Measurements from ENCODE around the gene RMND5A.
"Not testable (repeated sequence)": the region's sequence is repeated elsewhere in the genome, so short reads cannot be mapped to it uniquely, and the experiment has no call there.

RMND5A gene

GRCh38 chr2:86719637-86720539 lies at the start of gene RMND5A:
Gene RMND5A (plus strand): TSS chr2:86720291. CDS start chr2:86720668, 377 bp downstream.
- Mint-ChIP-seq H3K27ac (peak within 1 kb of the TSS; percentile 72), H3K4me3 (peak within 1 kb of the TSS; percentile 84)
- H3K9me3 Mint-ChIP-seq; H3K4me1 Mint-ChIP-seq; H3K27me3 Mint-ChIP-seq; H3K36me3 Mint-ChIP-seq (ENCODE audit: low read depth): not testable (repeated sequence)
- peak; percentile 93 for DNase-seq
- ATAC-seq: peak; percentile 97

- H3K27me3 Mint-ChIP-seq: no peaks in the 10 kb centered on the region
- H3K27ac Mint-ChIP-seq: no peak overlapping the region
- DNase-seq: no peak
- H3K4me3 Mint-ChIP-seq: no peak overlapping the region
- no peaks in the 10 kb centered on the region for H3K9me3 Mint-ChIP-seq
- H3K36me3 Mint-ChIP-seq (ENCODE audit: low read depth): peaks cover 3% of the 10 kb centered on the region
- no peak for ATAC-seq
- H3K4me1 Mint-ChIP-seq: no peaks in the 10 kb centered on the region
Observed at GRCh38 chr2:86671337-86671981, 48.6 kb upstream of the RMND5A start.

GRCh38 chr2:86672027-86672545 lies 48.0 kb upstream of the RMND5A start:
- H3K9me3 Mint-ChIP-seq: no peaks in the 10 kb centered on the region
- H3K27me3 Mint-ChIP-seq: no peaks in the 10 kb centered on the region
- ATAC-seq (no peak), DNase-seq (no peak)
- no peak overlapping the region for H3K4me3 Mint-ChIP-seq
- H3K36me3 Mint-ChIP-seq (ENCODE audit: low read depth): peaks cover 3% of the 10 kb centered on the region
- H3K27ac Mint-ChIP-seq: no peak overlapping the region
- H3K4me1 Mint-ChIP-seq: no peaks in the 10 kb centered on the region

GRCh38 chr2:86673011-86673410 lies 47.1 kb upstream of the RMND5A start:
- Mint-ChIP-seq H3K36me3 (ENCODE audit: low read depth) (no peaks in the 10 kb centered on the region), H3K27ac (no peak overlapping the region), H3K27me3 (no peaks in the 10 kb centered on the region), H3K4me3 (no peak overlapping the region), H3K9me3 (no peaks in the 10 kb centered on the region), H3K4me1 (no peaks in the 10 kb centered on the region)
- ATAC-seq (no peak), DNase-seq (no peak)

GRCh38 chr2:86673986-86674670 lies 46.0 kb upstream of the RMND5A start:
- H3K36me3 Mint-ChIP-seq (ENCODE audit: low read depth): no peaks in the 10 kb centered on the region
- ATAC-seq (no peak), DNase-seq (no peak)
- peaks cover 2% of the 10 kb centered on the region for H3K4me1 Mint-ChIP-seq
- no peaks in the 10 kb centered on the region for H3K27me3 Mint-ChIP-seq
- no peak overlapping the region for H3K4me3 Mint-ChIP-seq
- no peaks in the 10 kb centered on the region for H3K9me3 Mint-ChIP-seq
- no peak overlapping the region for H3K27ac Mint-ChIP-seq

- Mint-ChIP-seq H3K27me3 (no peaks in the 10 kb centered on the region), H3K4me3 (no peak overlapping the region), H3K9me3 (no peaks in the 10 kb centered on the region), H3K36me3 (ENCODE audit: low read depth) (no peaks in the 10 kb centered on the region), H3K4me1 (peaks cover 6% of the 10 kb centered on the region), H3K27ac (no peak overlapping the region)
- ATAC-seq (no peak), DNase-seq (no peak)
Observed at GRCh38 chr2:86675104-86675503, 45.0 kb upstream of the RMND5A start.

GRCh38 chr2:86675511-86676015 lies 44.5 kb upstream of the RMND5A start:
- no peak for DNase-seq
- no peak for ATAC-seq
- Mint-ChIP-seq H3K4me1 (peaks cover 10% of the 10 kb centered on the region), H3K27me3 (no peaks in the 10 kb centered on the region), H3K9me3 (no peaks in the 10 kb centered on the region), H3K27ac (no peak overlapping the region), H3K4me3 (no peak overlapping the region), H3K36me3 (ENCODE audit: low read depth) (no peaks in the 10 kb centered on the region)

GRCh38 chr2:86677816-86678215 lies 42.3 kb upstream of the RMND5A start:
- Mint-ChIP-seq H3K4me3 (no peak overlapping the region), H3K36me3 (ENCODE audit: low read depth) (no peaks in the 10 kb centered on the region), H3K4me1 (peaks cover 19% of the 10 kb centered on the region), H3K9me3 (no peaks in the 10 kb centered on the region), H3K27me3 (no peaks in the 10 kb centered on the region), H3K27ac (no peak overlapping the region)
- ATAC-seq (no peak), DNase-seq (no peak)

GRCh38 chr2:86679036-86679435 lies 41.1 kb upstream of the RMND5A start:
- H3K36me3 Mint-ChIP-seq (ENCODE audit: low read depth): no peaks in the 10 kb centered on the region
- peaks cover 19% of the 10 kb centered on the region for H3K4me1 Mint-ChIP-seq
- no peak overlapping the region for H3K27ac Mint-ChIP-seq
- H3K4me3 Mint-ChIP-seq: no peak overlapping the region
- ATAC-seq: peak; percentile 54
- H3K27me3 Mint-ChIP-seq: no peaks in the 10 kb centered on the region
- H3K9me3 Mint-ChIP-seq: no peaks in the 10 kb centered on the region
- DNase-seq: no peak

GRCh38 chr2:86685351-86685750 lies 34.7 kb upstream of the RMND5A start:
- Mint-ChIP-seq H3K27me3 (no peaks in the 10 kb centered on the region), H3K36me3 (ENCODE audit: low read depth) (no peaks in the 10 kb centered on the region), H3K9me3 (no peaks in the 10 kb centered on the region), H3K27ac (no peak overlapping the region), H3K4me1 (peaks cover 11% of the 10 kb centered on the region), H3K4me3 (no peak overlapping the region)
- no peak for ATAC-seq
- no peak for DNase-seq

GRCh38 chr2:86686460-86686859 lies 33.6 kb upstream of the RMND5A start:
- Mint-ChIP-seq H3K27ac (no peak overlapping the region), H3K27me3 (no peaks in the 10 kb centered on the region), H3K36me3 (ENCODE audit: low read depth) (no peaks in the 10 kb centered on the region), H3K9me3 (no peaks in the 10 kb centered on the region), H3K4me1 (no peaks in the 10 kb centered on the region), H3K4me3 (no peak overlapping the region)
- DNase-seq (no peak), ATAC-seq (no peak)

GRCh38 chr2:86686905-86687304 lies 33.2 kb upstream of the RMND5A start:
- H3K4me1 Mint-ChIP-seq: no peaks in the 10 kb centered on the region
- no peak for DNase-seq

GRCh38 chr2:86695053-86695691 lies 24.9 kb upstream of the RMND5A start:
- peaks cover 25% of the 10 kb centered on the region for H3K36me3 Mint-ChIP-seq (ENCODE audit: low read depth)
- H3K9me3 Mint-ChIP-seq: peaks cover 28% of the 10 kb centered on the region
- peaks cover 10% of the 10 kb centered on the region for H3K4me1 Mint-ChIP-seq
- ATAC-seq (no peak), DNase-seq (no peak)
- no peaks in the 10 kb centered on the region for H3K27me3 Mint-ChIP-seq
- H3K4me3 Mint-ChIP-seq: no peak overlapping the region
- no peak overlapping the region for H3K27ac Mint-ChIP-seq

More at GRCh38 chr2:86686905-86687304, 33.2 kb upstream of the RMND5A start:
- no peaks in the 10 kb centered on the region for H3K27me3 Mint-ChIP-seq
- no peak for ATAC-seq
- peaks cover 2% of the 10 kb centered on the region for H3K36me3 Mint-ChIP-seq (ENCODE audit: low read depth)
- no peak overlapping the region for H3K4me3 Mint-ChIP-seq
- H3K9me3 Mint-ChIP-seq: peaks cover 3% of the 10 kb centered on the region
- no peak overlapping the region for H3K27ac Mint-ChIP-seq

- Mint-ChIP-seq H3K4me1 (peaks cover 10% of the 10 kb centered on the region), H3K9me3 (peaks cover 25% of the 10 kb centered on the region), H3K27ac (peak overlapping the region; percentile 3), H3K27me3 (no peaks in the 10 kb centered on the region), H3K4me3 (no peak overlapping the region), H3K36me3 (ENCODE audit: low read depth) (peaks cover 23% of the 10 kb centered on the region)
- DNase-seq (no peak), ATAC-seq (no peak)
Observed at GRCh38 chr2:86697551-86698104, 22.5 kb upstream of the RMND5A start.
